Anterior cingulate cortex (tissue), 58 donors: ENCODE results near the gene OR7G1.
A peak's percentile ranks its signal among the peaks of the same experiment; 100 is the strongest.
"Not testable (repeated sequence)": the region's sequence is repeated elsewhere in the genome, so short reads cannot be mapped to it uniquely, and the experiment has no call there.

Experiments
- DNase-seq, 58 donors: peaks; one replicate each; lab custom pipeline; 2025; lab: John Stamatoyannopoulos, UW

OR7G1 gene

DNA sequence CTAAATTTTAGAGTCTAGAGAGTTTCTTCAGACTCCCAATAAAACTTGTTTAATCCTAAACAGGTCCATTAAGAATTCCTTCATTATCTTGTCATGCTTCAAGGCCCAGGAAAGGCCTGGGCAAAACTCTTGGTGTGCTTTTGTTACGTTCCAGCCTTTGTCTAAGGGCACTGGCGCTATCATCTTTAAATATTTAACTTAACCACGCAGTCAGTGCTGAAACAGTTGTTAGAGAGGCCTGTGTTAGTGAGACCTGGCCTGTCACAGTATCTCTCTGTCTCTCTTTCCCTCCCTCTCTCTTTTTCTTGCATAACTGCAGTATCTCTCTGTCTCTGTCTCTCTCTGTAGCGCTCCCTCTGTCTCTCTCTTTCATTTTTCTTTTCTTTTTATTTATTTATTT is 36.9 kb downstream of the OR7G1 start:
- no peak for DNase-seq

DNA sequence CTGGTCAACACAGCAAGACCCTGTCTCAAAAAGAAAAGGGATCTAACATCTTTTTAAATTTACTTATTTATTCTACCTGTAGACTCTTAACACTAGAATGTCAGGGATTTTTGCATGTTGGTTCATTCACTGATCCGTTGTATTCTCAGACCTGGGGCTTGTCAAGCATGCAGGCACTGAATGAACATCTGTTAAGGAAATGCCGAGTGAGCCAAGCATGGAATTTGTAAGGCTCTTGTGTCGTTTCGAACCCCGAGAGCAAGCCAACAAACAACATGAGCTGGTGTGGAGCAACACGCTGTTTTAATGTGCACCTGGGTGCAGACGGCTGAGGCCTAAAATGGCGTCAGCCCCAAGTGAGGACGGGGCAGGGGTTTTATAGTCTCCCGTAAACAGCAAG is 38.7 kb downstream of the OR7G1 start:
- DNase-seq: peak in 1 of 58 donors; percentile 0

DNA sequence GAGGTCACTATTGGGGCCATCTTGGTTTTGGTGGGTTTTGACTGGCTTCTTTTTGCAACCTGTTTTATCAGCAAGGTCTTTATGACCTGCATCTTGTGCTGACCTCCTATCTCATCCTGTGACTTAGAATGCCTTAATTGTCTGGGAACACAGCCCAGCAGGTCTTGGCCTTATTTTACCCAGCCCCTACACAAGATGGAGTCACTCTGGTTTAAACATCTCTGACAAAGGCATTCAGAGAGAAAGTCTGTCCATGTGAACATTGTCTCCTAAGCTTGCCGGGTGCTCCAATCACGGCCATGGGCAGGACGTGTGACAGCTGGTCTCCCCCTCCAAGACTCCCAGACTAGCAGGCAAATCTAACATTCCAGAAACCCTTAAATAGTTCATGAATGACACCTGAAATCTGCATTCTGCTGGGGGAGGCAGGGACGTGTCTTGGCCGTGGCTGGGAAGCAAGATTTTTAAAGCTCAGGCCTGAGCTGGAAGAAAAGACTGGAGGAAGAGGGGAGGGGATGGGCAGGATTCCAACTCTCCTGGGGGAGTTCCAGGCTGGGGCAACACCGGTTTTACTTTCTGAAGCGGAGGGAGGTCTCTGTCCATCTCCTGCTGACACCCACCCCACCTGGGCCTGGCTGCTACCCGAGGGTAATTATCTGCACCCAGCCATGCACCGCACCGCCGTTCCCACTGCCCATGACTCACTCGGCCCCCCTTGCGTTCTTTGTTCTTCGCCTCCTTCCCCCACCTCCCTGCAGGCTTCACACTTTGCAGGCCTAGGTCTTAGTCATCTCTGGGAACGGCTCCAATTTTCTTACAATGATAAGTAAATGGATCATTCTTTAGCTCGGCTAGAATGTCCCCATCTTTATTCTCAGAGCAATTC is 40.3 kb downstream of the OR7G1 start:
- peak in 52 of 58 donors; percentile 5 to 83 (median 46) for DNase-seq

DNA sequence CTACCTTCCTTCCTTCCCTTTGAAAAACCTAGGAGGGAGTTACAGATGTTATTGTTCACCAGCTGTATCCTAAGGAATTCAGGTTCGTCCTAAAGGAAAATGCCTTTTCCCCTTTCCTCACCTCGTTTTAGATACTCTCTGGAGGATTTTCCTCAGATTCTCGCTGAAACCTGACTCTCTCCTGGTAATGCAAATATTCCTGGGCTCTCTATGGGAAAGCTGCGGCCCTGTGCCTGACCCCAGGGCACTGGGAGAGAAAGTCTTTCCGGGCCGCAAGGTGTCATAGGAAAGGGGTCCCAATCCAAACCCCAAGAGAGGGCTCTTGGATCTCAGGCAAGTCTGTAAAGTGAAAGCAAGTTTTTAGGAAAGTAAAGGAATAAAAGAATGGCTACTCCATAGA is 41.8 kb downstream of the OR7G1 start:
- no peak for DNase-seq

DNA sequence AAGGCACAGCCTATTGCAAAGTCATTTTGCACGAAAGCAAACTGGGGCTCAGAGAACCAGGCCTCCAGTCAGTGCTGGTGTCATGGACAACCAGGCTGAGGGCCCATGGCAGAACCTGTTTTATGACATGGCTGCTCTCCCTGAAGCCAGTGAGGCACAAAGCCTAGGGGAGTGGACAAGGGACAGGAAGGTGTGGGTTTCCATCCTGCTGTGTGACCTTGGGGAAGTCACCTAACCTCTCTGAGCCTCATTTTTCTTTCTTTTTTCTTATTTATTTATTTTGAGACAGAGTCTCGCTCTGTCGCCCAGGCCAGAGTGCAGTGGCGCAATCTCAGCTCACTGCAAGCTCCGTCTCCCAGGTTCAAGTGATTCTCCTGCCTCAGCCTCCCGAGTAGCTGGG is 43.8 kb downstream of the OR7G1 start:
- not testable (repeated sequence) for DNase-seq

DNA sequence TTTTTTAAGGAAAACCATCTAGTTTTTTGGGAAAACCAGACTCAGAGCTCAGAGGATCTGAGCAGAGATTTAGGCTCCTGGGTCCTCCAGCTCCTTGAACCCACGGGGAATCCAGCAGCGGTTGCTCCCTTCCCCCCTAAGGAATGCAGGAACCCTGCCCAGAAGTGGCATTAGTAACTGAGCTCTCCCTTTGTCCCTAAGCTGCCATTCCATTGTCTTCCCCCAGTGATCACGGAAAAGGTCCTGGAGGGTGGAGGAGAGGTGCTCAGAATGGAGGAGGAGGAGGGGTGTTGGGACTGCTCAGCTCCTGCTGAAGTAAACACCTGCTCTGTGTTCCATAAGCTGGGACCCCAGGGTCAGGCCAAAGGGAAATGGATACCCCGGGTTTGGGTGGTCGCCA is 45.5 kb downstream of the OR7G1 start:
- DNase-seq: no peak

DNA sequence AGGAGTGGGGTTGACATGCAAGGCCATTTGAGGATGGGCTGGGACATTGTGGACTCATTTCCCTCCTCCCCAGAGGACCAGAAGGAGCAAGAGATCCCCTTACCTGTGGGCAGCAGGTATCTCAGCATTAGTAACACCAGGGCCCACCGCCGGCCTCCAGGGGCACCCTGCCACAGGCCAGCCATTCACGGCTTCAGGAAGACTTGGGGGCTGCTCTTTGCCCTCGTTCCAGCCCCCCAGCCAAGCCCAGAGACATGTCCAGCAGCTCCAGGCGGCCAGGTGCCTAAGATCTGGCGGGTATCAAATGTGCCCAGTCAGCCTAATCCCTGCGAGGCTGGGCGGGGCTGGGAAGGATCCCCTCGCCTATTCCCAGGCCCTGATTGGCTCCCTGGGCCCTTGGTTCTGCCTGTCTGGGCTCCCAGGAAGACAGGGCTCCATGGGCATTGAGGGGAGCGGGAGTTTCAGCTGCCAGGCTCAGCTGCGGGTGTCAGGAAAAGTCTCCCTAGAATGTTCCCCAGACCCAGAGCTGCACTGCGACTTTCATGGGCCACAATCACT is 50.0 kb downstream of the OR7G1 start:
- DNase-seq: no peak
